SK-N-MC (cell line): ENCODE results near the gene HSD17B3.

Source experiments
- EZH2 ChIP-seq: fragments of 200-600 bp; sonication (generic); IDR thresholded peaks from one replicate; pipeline ENCODE4 v1.6.1; 2017; ENCODE audit warnings: antibody characterized with exemption
- POLR2AphosphoS5 ChIP-seq: IDR thresholded peaks from 2 replicates; pipeline ENCODE4 v1.6.1; 2012; ENCODE audit warnings: mild to moderate bottlenecking, low read depth, low read length, borderline replicate concordance

DNA sequence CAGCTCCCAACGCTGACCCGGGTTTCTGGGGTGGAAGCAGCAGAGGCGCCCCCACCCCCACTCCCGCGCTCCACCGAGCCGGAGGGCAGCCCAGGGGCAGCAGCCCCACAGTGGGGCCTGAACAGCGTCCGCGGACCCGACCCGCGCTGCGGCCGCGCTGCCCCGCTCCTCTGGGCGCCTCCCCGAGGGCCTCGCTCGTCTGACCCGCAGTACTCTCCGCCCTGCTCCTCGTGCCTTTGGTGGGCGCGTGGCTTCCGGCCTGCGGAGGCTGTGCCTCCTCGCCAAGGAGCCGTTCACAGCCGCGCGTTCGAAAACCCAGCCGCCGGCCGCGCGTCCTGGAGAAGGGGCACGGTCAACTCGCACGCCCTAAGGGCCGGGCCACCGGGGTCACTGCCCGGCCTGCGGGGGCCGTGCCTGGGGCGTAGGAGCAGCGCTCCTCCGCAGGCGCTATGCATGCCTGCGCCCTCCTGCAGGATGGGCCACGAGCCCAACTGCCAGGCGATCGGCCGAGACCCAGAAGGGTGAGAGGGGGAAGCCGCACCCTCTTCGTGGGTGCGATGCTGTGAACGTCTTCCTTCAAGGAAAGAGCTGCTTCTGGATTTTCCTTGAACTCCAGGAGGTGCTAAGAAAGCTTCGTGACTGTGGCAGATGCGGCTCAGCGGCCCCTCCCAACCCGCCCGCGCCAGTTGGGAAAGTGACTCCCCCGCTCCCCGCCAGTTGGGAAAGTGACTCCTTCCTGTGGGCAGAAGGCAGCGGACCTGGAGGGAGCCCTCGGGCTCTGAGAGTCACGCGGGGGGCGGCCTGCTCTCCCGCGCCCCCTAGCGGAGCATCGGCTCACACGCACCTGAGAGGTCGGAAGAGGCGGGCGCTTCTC, 82.7 kb downstream of the HSD17B3 start:
- no peak for TF ChIP-seq EZH2
- no peak for TF ChIP-seq POLR2AphosphoS5
